Smooth muscle cell (in vitro differentiated cells): ENCODE data around the gene SH2D3C. TPM values are rescaled to one million over a fixed set of nuclear protein-coding genes. Genes with fewer than 3 reads are reported as not detected.

Experiments used
- DNase-seq: peaks from one replicate; lab custom pipeline; 2025; ENCODE audit not compliant: unreplicated experiment; lab: John Stamatoyannopoulos, UW
- H2AFZ ChIP-seq: fragments of 200-600 bp; sonication (generic); 2 replicates; pipeline ENCODE4 v1.6.0; 2016; ENCODE audit warnings: antibody characterized with exemption, low read depth, mild to moderate bottlenecking
- H3F3A ChIP-seq: fragments of 200-600 bp; sonication (generic); 2 replicates; pipeline ENCODE4 v1.6.0; 2017; ENCODE audit warnings: antibody characterized with exemption, low read depth
- H3K27ac ChIP-seq: fragments of 200-600 bp; sonication (generic); 2 replicates; pipeline ENCODE4 v1.5.1; 2016; ENCODE audit warnings: low read depth, mild to moderate bottlenecking
- H3K27me3 ChIP-seq: fragments of 200-600 bp; sonication (generic); 2 replicates; pipeline ENCODE4 v1.6.1; 2016; ENCODE audit warnings: low read depth, mild to moderate bottlenecking
- H3K36me3 ChIP-seq: fragments of 200-600 bp; sonication (generic); 2 replicates; pipeline ENCODE4 v1.5.1; 2016; ENCODE audit warnings: low read depth
- H3K4me1 ChIP-seq: fragments of 200-600 bp; sonication (generic); 2 replicates; pipeline ENCODE4 v1.5.1; 2016; ENCODE audit warnings: low read depth
- H3K4me2 ChIP-seq: fragments of 200-600 bp; sonication (generic); 2 replicates; pipeline ENCODE4 v1.6.0; 2016; ENCODE audit warnings: mild to moderate bottlenecking
- H3K4me3 ChIP-seq: fragments of 200-600 bp; sonication (generic); 2 replicates; pipeline ENCODE4 v1.5.1; 2016; ENCODE audit warnings: mild to moderate bottlenecking
- H3K79me2 ChIP-seq: fragments of 200-600 bp; sonication (generic); 2 replicates; pipeline ENCODE4 v1.6.0; 2016; ENCODE audit warnings: low read depth, mild to moderate bottlenecking
- H3K9ac ChIP-seq: fragments of 200-600 bp; sonication (generic); 2 replicates; pipeline ENCODE4 v1.6.0; 2016; ENCODE audit warnings: low read depth
- H3K9me3 ChIP-seq: fragments of 200-600 bp; sonication (generic); replicated peaks from 2 replicates; pipeline ENCODE4 v1.5.1; 2016; ENCODE audit warnings: low read depth
- H4K20me1 ChIP-seq: fragments of 200-600 bp; sonication (generic); 2 replicates; pipeline ENCODE4 v1.6.0; 2016; ENCODE audit warnings: low read depth
- WGBS: methylation state at CpG from one replicate; pipeline ENCODE4 v1.1.7; 2016; ENCODE audit warnings: low lambda C conversion rate; 5-methylcytosine and 5-hydroxymethylcytosine counted together
- polyA plus RNA-seq: library from polyadenylated mRNA; unstranded; fragments of >200 nt; fragmentation: Nextera tagmentation; extraction: Ambion mirVana; gene quantifications from 2 replicates; pipeline ENCODE4 v1.2.1, GENCODE V29; 2016
- total RNA-seq: library from RNA; depleted of rRNA; stranded (reverse); fragments of >200 nt; gene quantifications from 2 replicates; pipeline ENCODE4 v1.2.3, GENCODE V29; 2014
- TF ChIP-seq, protein P1 (sequence below): fragments of 200-600 bp; sonication (generic); IDR thresholded peaks from 2 replicates; pipeline ENCODE4 v1.5.1; 2017; ENCODE audit warnings: borderline replicate concordance, mild to moderate bottlenecking, antibody characterized with exemption; ENCODE audit not compliant: insufficient read depth, poor library complexity, severe bottlenecking

SH2D3C gene
- total and polyA plus RNA-seq, 2 experiments from 2014 or later = 0.54 TPM; not detected in 1

DNA sequence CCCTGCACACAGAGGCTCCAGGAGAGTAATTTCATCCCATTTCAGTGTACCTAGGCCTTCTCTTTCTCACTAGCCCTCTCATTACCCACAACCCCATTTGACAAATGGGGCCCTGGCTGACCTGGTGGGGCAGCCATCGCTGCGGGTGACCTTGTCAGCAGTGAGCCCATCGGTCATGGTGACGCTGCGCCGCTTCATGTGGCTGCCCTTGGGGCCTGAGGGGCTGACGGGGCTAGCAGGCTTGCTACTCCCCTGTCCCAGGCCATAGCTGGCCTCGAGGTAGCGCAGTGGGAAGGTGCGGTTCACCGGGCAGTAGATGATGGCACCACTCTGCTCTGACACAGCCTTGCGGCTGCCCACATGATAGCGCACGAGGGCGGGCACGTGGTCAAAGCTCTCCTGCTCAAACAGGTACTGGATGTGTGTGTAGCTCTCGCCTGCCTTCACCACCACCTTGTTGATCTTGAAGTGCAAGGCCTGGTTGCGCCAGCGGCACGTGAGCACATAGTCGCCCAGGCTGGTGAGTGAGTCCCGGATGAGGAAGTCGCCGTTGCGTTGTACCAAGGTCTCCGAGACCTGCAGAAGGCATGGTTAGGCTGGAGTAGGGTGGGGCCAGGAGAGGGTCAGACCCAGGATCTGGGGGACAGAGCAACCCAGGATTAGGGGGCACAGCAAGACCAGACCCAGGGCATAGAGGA is 29.2 kb downstream of the SH2D3C start:
- H3K4me3 ChIP-seq = no peak overlapping the region
- H3K79me2 ChIP-seq = no peaks in the 10 kb centered on the region
- no peaks in the 10 kb centered on the region for H3K36me3 ChIP-seq
- H3K4me1 ChIP-seq = no peaks in the 10 kb centered on the region
- H3K4me2 ChIP-seq = no peak overlapping the region
- H3K9ac ChIP-seq = no peak overlapping the region
- H3K27ac ChIP-seq = no peak overlapping the region
- DNase-seq = no peak
- 95% methylated on average over 26 of the region's 26 CpGs for WGBS
- no peaks in the 10 kb centered on the region for H3K9me3 ChIP-seq
- TF ChIP-seq, protein P1, sequence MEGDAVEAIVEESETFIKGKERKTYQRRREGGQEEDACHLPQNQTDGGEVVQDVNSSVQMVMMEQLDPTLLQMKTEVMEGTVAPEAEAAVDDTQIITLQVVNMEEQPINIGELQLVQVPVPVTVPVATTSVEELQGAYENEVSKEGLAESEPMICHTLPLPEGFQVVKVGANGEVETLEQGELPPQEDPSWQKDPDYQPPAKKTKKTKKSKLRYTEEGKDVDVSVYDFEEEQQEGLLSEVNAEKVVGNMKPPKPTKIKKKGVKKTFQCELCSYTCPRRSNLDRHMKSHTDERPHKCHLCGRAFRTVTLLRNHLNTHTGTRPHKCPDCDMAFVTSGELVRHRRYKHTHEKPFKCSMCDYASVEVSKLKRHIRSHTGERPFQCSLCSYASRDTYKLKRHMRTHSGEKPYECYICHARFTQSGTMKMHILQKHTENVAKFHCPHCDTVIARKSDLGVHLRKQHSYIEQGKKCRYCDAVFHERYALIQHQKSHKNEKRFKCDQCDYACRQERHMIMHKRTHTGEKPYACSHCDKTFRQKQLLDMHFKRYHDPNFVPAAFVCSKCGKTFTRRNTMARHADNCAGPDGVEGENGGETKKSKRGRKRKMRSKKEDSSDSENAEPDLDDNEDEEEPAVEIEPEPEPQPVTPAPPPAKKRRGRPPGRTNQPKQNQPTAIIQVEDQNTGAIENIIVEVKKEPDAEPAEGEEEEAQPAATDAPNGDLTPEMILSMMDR = no peak
- H3F3A ChIP-seq = no peaks in the 10 kb centered on the region
- H2AFZ ChIP-seq = no peak overlapping the region
- peaks cover 20% of the 10 kb centered on the region for H3K27me3 ChIP-seq
- H4K20me1 ChIP-seq = no peaks in the 10 kb centered on the region

DNA sequence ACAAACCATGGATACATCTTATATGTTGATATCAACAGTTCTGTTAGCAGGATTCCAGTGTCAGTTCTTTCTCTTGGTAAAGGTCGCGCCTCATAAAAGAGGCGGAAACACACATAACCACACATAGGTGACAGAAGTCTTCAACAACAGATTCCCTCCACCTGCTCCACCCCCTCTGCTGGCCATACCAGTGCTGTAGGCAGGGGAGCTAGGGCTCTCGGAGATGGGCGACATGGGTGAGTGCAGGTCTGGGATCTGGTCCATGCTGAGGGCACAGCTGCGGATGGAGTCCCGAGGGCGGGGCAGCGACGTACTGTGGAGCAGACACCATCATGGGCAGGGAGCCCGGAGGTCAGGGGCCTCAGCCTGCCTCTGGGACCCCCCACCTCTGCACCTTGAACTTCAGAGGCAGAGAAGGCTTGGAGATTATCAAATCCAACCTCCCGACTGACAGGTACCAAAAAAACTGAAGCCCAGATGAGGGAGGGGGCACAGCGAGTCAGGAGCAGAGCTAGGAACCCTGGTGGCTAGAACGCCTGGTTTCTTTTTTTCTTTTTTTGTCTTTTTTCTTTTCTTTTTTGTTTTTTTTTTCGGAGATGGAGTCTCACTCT is 31.4 kb downstream of the SH2D3C start:
- no peak overlapping the region for H3K4me3 ChIP-seq
- WGBS = 80% methylated on average over 15 of the region's 15 CpGs
- H4K20me1 ChIP-seq = no peaks in the 10 kb centered on the region
- H3K27me3 ChIP-seq = no peaks in the 10 kb centered on the region
- H3K36me3 ChIP-seq = no peaks in the 10 kb centered on the region
- H3K79me2 ChIP-seq = no peaks in the 10 kb centered on the region
- H2AFZ ChIP-seq = no peak overlapping the region
- TF ChIP-seq, protein P1 = no peak
- no peaks in the 10 kb centered on the region for H3K9me3 ChIP-seq
- H3K4me2 ChIP-seq = no peak overlapping the region
- DNase-seq = no peak
- no peaks in the 10 kb centered on the region for H3F3A ChIP-seq
- no peak overlapping the region for H3K9ac ChIP-seq
- H3K4me1 ChIP-seq = peaks cover 3% of the 10 kb centered on the region
- no peak overlapping the region for H3K27ac ChIP-seq

DNA sequence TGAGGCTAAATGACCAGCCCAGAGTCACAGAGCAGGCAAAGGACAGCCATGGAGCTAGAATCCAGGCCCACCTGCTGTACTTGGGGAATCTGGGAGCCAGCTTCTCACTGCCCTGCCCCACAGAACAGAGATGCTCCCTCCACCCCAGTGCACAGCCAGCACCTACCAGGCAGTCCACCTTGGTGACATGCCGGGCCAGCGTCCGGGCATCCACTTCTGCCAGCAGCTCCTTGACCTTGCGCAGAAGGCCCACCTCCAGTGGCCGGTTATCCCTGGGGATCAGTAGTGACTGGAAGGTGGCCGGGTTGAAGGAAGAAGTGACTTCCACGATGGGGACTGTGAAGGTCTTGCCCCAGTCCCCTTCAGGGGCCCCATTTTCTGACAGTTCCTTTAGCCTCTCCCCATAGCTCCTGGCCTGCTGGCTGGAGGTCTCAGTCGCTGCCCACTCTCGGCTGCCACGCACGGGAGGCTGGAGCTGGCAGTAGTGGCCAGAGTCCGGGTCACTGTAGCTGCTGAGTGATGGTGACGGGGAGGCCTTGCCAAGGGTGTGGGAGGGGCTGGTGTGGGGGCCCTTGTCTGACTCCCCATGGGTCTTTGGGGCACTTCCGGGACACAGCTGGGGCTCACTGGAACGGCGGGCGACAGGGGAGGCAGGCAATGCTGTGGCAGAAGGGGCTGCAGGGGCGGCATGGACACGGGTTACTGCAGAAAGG is 33.9 kb downstream of the SH2D3C start:
- Histone ChIP-seq H4K20me1 (no peaks in the 10 kb centered on the region), H3K4me2 (no peak overlapping the region), H2AFZ (no peak overlapping the region), H3K4me1 (peaks cover 4% of the 10 kb centered on the region), H3K79me2 (no peaks in the 10 kb centered on the region), H3K9ac (no peak overlapping the region), H3K4me3 (no peak overlapping the region), H3K36me3 (no peaks in the 10 kb centered on the region), H3K27ac (no peak overlapping the region), H3F3A (no peaks in the 10 kb centered on the region), H3K9me3 (no peaks in the 10 kb centered on the region), H3K27me3 (no peaks in the 10 kb centered on the region)
- 97% methylated on average over 16 of the region's 19 CpGs for WGBS
- TF ChIP-seq, protein P1 = no peak
- no peak for DNase-seq
